ENCODE results near the gene POLR1H.

POLR1H gene

DNA sequence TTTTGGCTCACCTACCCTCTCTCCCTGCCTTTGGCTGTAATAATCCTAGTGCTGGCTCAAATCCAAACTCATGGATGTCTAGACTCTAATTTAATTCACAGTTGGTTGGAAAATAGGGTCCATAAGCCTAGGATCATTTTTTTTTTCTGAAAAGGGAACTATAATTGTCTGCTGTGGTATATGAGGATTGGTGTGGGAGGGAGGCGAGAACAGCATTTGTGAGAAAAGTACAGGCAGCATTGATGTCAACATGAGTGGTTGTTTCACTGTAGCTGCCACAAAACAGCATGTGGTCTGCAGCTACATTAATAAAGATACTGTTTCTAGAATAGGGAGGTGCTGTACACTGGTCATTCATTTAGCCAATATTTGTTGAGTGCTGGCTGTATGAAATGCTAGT, 18.6 kb upstream of the POLR1H start:
- no peaks in the 10 kb centered on the region for H3K27me3 Mint-ChIP-seq
- H3K36me3 Mint-ChIP-seq, result peaks cover 10 to 15% of the 10 kb centered on the region in 2 donors
- H3K9me3 Mint-ChIP-seq, result no peaks in the 10 kb centered on the region
- H3K4me3 Mint-ChIP-seq, result no peak overlapping the region
- H3K27ac Mint-ChIP-seq, result peak overlapping the region; percentile 7
- peaks cover 16 to 22% of the 10 kb centered on the region in 2 donors for H3K4me1 Mint-ChIP-seq
- DNase-seq (no peak), ATAC-seq (replicated peaks) (peak; percentile 50 to 53)

DNA sequence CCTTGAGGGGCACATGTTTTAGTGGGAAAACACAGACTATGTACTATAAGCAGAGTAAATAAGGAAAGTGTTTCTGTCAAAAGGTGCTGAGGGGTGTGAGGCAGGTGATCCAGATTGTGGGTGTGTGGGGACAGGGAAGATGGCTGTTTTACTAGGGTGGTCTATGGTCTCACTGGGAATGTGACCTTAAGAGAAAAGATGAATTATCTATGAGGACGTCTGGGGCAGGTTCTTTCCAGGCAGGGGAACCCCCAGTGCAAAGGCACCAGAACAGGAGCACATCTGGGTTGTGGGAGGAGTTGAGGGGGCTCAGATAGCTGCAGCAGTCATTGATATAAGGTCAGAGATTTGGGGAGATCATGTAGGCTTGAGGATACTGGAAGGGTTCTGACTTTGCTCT, 18.2 kb upstream of the POLR1H start:
- peak; percentile 34 to 42 for ATAC-seq (replicated peaks)
- no peak overlapping the region for H3K27ac Mint-ChIP-seq
- H3K4me1 Mint-ChIP-seq, result peaks cover 16 to 22% of the 10 kb centered on the region in 2 donors
- no peaks in the 10 kb centered on the region for H3K9me3 Mint-ChIP-seq
- H3K4me3 Mint-ChIP-seq, result no peak overlapping the region
- peaks cover 10 to 15% of the 10 kb centered on the region in 2 donors for H3K36me3 Mint-ChIP-seq
- DNase-seq, result no peak
- no peaks in the 10 kb centered on the region for H3K27me3 Mint-ChIP-seq

DNA sequence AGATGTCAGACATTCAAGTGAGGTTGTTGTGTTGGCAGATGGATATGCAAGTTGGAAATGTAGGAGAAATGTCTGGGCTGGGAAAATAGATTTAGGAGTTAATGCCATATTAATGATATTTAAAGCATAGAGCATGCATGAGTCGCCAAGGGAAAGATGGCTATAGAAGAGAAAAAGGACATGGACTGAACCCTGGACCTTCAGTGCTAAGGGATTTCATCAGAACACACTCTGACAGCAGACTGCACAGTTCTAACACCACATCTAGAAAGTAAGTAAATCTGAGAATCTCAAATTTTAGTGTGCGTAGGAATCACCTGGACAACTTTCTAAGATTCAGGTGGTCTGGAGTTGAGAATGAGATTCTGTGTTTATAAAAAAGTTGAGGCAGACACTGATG, 17.3 kb upstream of the POLR1H start:
- H3K27ac Mint-ChIP-seq, result no peak overlapping the region
- ATAC-seq (replicated peaks) (no peak), DNase-seq (no peak)
- no peaks in the 10 kb centered on the region for H3K27me3 Mint-ChIP-seq
- H3K4me3 Mint-ChIP-seq, result no peak overlapping the region
- H3K4me1 Mint-ChIP-seq, result peaks cover 16 to 22% of the 10 kb centered on the region in 2 donors
- H3K9me3 Mint-ChIP-seq, result no peaks in the 10 kb centered on the region
- peaks cover 15 to 18% of the 10 kb centered on the region in 2 donors for H3K36me3 Mint-ChIP-seq

DNA sequence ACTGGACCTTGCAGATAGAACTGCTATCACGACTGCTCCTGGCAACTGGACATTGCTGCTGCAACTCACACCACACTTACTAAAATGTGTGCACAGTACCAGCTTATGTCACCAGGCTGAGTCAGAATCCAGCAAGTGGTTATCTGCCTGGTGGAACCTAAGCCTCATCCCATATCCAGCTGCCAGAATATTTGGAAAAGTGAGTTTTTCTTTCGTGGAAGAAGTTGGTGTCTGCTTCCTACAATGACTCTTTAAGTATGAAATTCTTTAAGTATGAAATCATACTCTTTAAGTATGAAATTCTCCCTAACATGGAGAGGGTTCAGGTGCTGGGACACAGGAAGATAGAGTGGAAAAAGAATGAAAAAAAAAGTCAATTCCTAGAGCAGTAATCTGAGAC, 16.4 kb upstream of the POLR1H start:
- ATAC-seq (replicated peaks), result no peak
- H3K9me3 Mint-ChIP-seq, result no peaks in the 10 kb centered on the region
- peaks cover 16 to 22% of the 10 kb centered on the region in 2 donors for H3K4me1 Mint-ChIP-seq
- DNase-seq, result no peak
- no peaks in the 10 kb centered on the region for H3K27me3 Mint-ChIP-seq
- H3K27ac Mint-ChIP-seq, result no peak overlapping the region
- H3K4me3 Mint-ChIP-seq, result no peak overlapping the region
- H3K36me3 Mint-ChIP-seq, result peaks cover 15 to 19% of the 10 kb centered on the region in 2 donors

DNA sequence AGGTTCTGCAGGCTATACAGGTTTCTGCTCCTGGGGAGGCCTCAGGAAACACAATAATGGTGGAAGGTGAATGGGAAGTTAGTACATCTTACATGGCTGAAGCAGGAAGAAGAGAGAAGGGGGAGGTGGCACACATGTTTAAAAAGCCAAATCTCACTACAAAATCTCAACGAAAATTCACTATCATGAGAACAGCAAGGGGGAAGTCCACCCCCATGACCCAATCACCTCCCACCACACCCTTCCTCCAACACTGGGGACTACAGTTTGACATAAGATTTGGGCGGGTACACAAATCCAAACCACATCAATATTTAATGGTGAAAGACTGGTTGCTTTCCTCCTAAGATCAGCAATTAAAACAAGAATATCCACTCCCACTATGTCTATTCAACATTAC, 13.8 kb upstream of the POLR1H start:
- Mint-ChIP-seq H3K4me1 (peaks cover 16 to 20% of the 10 kb centered on the region in 2 donors), H3K27ac (no peak overlapping the region), H3K4me3 (no peak overlapping the region), H3K9me3 (no peaks in the 10 kb centered on the region), H3K27me3 (no peaks in the 10 kb centered on the region), H3K36me3 (peaks cover 16 to 27% of the 10 kb centered on the region in 2 donors)
- DNase-seq (no peak), ATAC-seq (replicated peaks) (no peak)

DNA sequence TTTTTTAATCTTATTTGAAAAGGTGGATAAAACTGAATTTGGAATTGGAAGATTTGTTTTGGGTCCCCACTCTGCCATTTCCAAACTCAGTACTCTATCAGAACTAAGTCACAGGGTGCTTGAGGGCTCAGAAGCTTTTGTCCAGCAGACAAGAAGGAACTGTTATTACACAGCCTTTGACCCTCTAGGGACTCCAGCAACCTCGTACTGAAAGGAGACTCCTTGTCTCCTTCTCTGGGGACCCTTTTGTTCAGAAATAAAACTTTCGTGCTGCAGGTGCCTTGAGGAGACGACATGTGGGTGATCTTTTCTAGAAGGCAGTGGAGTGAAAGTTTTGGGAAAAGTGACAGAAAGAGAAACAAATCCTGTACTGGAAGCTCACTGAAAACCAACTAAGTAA, 7.4 kb upstream of the POLR1H start:
- ATAC-seq (replicated peaks) (no peak), DNase-seq (no peak)
- Mint-ChIP-seq H3K4me3 (no peak overlapping the region), H3K27me3 (no peaks in the 10 kb centered on the region), H3K4me1 (peaks cover 0 to 4% of the 10 kb centered on the region in 2 donors), H3K9me3 (no peaks in the 10 kb centered on the region), H3K36me3 (peaks cover 18 to 46% of the 10 kb centered on the region in 2 donors), H3K27ac (no peak overlapping the region)

DNA sequence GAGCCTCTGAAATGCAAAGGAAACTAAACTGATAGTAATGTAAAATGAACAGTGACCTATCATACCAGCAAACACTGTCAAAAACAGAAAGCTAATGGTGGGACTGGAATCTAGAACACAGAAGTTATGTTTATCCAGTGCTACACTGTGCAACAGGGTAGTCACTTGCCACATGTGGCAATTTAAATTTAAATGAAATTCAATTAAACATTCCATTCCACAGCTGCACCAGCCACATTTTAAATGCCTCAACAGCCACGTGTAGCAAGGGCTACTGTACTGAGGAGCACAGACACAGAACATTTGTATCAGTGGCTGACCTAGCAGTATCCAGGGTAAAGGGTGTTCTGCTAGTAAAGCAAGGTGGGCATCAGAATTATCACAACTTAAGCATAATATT, 5.6 kb upstream of the POLR1H start:
- DNase-seq, result no peak
- Mint-ChIP-seq H3K27ac (no peak overlapping the region), H3K9me3 (no peaks in the 10 kb centered on the region), H3K4me3 (no peak overlapping the region), H3K4me1 (peaks cover 5% of the 10 kb centered on the region in 2 donors), H3K36me3 (peaks cover 17 to 40% of the 10 kb centered on the region in 2 donors), H3K27me3 (no peaks in the 10 kb centered on the region)
- ATAC-seq (replicated peaks), result no peak

DNA sequence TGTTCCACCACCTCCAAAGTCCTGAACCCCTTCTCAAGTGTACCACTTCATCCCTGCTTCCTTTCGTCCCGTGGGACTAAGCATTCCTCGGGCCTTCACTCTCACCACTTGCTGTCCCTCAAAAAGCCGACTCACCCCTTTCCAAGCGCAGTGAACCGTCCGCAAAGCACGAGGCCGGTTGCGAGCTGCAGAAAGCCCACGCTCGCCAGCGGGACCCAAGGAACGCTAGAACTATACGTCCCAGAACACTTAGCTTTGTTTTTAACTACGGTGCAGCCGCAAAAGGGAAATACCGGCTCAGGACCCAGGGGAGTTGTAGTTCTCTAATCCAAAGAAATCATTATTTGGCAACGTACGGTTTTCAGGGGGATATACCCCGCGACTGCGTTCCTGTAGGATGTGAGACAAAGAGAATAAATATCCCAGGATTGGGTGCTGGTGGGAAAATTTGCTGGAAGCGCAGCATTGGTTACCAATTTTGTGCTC, 416 bp upstream of the POLR1H start:
- H3K4me1 Mint-ChIP-seq, result peaks cover 13 to 24% of the 10 kb centered on the region in 2 donors
- DNase-seq (peak; percentile 50), ATAC-seq (replicated peaks) (peak; percentile 65 to 74)
- no peaks in the 10 kb centered on the region for H3K27me3 Mint-ChIP-seq
- H3K36me3 Mint-ChIP-seq, result peaks cover 23 to 38% of the 10 kb centered on the region in 2 donors
- no peaks in the 10 kb centered on the region for H3K9me3 Mint-ChIP-seq
- peak overlapping the region; percentile 98 for H3K27ac Mint-ChIP-seq
- H3K4me3 Mint-ChIP-seq, result peak overlapping the region; percentile 98 to 100

DNA sequence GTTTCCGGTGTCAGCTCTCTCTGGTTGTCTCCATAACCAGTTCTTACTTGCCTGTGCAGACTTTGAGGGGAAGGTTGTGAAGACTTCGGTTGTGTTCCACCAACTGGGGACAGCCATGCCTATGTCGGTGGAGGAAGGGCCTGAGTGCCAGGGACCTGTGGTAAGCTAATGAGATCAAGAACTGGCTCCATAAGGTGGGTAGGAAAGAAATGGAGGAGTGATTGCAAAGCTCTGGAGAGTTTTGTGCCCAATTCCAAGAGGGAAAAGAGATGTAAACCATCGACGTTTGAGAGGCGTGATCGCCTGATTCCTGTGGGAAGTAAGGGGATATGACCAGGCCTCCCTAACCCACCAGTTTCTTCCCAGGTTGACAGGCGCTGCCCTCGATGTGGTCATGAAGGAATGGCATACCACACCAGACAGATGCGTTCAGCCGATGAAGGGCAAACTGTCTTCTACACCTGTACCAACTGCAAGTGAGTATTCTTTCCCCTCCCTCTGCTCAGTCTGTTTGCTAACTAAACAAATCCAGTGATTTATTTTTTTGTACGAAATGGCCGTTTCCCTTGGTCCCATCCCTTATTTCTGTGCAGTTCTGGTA, 893 bp downstream of the POLR1H start:
- Mint-ChIP-seq H3K4me1 (peaks cover 18 to 32% of the 10 kb centered on the region in 2 donors), H3K27ac (peak overlapping the region; percentile 98)

DNA sequence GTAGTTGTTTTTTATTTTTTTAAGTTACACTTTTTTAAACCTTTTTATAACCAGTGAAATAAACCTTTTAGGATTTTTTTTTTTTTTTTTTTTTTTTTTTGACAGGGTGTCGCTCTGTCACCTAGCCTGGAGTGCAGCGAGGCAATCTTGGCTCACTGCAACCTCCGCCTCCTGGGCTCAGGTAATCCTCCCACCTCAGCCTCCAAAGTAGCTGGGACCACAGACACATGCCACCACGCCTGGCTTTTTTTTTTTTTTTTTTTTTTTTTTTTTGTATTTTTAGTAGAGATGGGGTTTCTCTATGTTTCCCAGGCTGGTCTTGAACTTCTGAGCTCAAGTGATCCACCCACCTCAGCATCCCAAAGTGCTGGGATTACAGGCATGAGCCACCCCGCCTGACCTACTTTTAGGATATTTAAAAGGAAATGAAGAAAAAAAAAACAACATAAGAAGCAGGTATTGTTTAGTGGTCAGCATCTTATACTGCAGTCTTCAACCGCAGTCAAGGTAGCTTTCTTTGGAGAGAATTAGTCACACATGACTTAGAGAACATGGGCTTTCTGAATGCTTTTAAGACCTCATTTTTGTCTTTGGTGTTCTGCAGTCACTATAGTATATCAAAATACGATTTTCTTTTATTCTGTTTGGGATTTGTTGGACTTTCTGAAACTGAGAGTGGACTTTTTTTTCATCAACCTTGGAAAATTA, 1.6 kb downstream of the POLR1H start:
- H3K36me3 Mint-ChIP-seq, result peaks cover 18 to 25% of the 10 kb centered on the region in 2 donors
- peaks cover 20 to 34% of the 10 kb centered on the region in 2 donors for H3K4me1 Mint-ChIP-seq
- no peak overlapping the region for H3K27ac Mint-ChIP-seq

More for the DNA sequence above, 893 bp downstream of the POLR1H start:
- H3K27me3 Mint-ChIP-seq, result no peaks in the 10 kb centered on the region
- no peak for DNase-seq
- peak; percentile 18 to 23 for ATAC-seq (replicated peaks)
- H3K4me3 Mint-ChIP-seq, result peak overlapping the region; percentile 98 to 100
- no peaks in the 10 kb centered on the region for H3K9me3 Mint-ChIP-seq
- peaks cover 19 to 28% of the 10 kb centered on the region in 2 donors for H3K36me3 Mint-ChIP-seq

DNA sequence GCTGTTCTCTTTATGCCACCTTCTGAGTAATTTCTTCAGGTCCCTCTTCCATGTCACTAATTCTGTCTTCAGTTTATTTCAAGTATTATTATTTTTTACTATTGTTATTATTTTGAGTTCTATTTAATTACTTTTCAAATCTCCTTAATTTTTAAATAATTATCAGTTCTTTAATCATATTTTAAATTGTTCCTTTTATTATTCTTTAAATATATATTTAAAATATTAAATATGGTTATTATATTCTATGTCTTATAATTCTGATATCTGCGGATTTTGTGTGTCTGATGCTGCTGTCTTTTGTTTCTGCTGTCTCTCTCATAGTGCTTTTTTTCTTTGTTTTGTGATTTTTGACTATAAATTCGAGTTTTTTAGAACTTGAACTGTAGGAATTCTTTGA, 2.2 kb downstream of the POLR1H start:
- no peak for DNase-seq
- no peak overlapping the region for H3K4me3 Mint-ChIP-seq
- peaks cover 23 to 41% of the 10 kb centered on the region in 2 donors for H3K4me1 Mint-ChIP-seq
- H3K36me3 Mint-ChIP-seq, result peaks cover 18 to 30% of the 10 kb centered on the region in 2 donors
- H3K27ac Mint-ChIP-seq, result no peak overlapping the region
- ATAC-seq (replicated peaks), result no peak
- no peaks in the 10 kb centered on the region for H3K27me3 Mint-ChIP-seq
- no peaks in the 10 kb centered on the region for H3K9me3 Mint-ChIP-seq

More for the DNA sequence above, 1.6 kb downstream of the POLR1H start:
- no peaks in the 10 kb centered on the region for H3K27me3 Mint-ChIP-seq
- H3K4me3 Mint-ChIP-seq, result peak overlapping the region in 1 of 2 donors; percentile 98
- ATAC-seq (replicated peaks) (no peak), DNase-seq (no peak)
- H3K9me3 Mint-ChIP-seq, result no peaks in the 10 kb centered on the region

DNA sequence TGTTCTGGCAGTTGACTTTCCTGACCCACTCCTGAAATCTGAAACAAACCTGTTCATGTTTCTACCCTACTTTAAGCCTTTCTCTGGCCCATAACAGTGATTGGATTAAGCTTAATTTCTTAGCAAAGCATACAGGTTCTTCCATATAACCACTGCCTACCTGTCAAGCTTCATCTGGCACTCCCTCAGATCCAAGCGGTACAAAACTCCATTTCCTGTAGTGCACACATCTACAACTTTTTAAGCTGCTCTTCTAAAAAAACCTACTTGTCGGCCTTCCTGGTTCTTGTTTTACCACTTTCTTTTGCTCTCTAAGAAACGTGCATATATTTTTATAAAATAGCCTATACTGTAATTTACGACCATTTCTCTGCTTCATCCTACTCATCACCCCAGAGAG, 5.0 kb downstream of the POLR1H start:
- Mint-ChIP-seq H3K4me1 (peaks cover 31 to 46% of the 10 kb centered on the region in 2 donors), H3K27me3 (peaks cover 5 to 6% of the 10 kb centered on the region in 2 donors), H3K27ac (peak overlapping the region; percentile 96), H3K36me3 (peaks cover 38 to 51% of the 10 kb centered on the region in 2 donors), H3K9me3 (no peaks in the 10 kb centered on the region), H3K4me3 (peak overlapping the region; percentile 85 to 94)
- DNase-seq, result no peak
- no peak for ATAC-seq (replicated peaks)

DNA sequence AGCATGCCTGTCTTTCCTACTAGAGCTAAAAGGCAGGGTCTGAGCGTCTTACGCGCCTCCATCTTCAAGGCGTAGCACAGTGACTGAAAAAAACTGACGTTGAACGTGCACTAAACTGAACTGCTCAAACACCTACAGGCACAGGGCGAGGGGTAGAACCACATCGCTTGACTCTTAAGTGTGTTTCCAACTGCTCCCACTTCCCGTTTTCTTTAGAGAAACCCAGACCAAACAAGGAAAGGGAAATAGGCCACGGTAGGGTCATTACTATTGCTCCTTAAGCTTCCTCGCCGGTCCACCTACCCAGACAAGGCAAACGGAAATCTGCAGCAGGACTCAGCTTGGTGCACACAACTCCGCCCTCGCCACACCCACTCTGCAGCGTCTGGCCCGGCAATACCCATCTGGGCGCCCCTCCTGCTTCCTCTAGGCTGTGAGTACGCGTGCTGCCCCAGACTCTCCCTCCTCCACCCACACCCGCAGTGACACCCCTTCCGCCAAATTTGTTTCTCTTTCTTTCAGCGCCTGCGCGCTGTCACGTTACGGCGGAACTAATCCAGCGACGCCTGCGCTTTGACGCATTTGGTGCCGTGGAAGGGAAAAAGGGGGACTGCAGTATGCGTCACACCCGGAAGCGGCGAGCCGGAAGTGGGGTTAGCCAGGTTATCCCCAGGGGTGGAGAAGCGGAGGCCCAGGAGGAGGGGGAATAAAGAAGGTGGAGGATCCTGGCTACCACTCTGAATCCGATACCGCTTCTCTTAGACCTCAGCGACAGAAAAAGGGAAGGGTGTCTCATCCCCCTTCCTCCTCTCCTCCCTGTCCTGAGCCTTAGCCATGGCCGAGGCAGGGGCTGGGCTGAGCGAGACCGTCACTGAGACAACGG, 5.8 kb downstream of the POLR1H start, which contains the start of gene PPP1R11:
PPP1R11 (plus strand) TSS at position 622 of the 883 bp plus-strand sequence; CDS start at position 835, 213 bp downstream.
- Mint-ChIP-seq H3K4me3 (peak within 1 kb of the TSS; percentile 85 to 94), H3K36me3 (peaks cover 41 to 49% of the 10 kb centered on the region in 2 donors), H3K27ac (peak within 1 kb of the TSS; percentile 96), H3K9me3 (no peaks in the 10 kb centered on the region), H3K4me1 (peaks cover 33 to 48% of the 10 kb centered on the region in 2 donors), H3K27me3 (peaks cover 10 to 11% of the 10 kb centered on the region in 2 donors)
- DNase-seq (peak; percentile 99), ATAC-seq (replicated peaks) (peak; percentile 96 to 97)

Data from stimulated activated naive B cell treated with anti-CD40 and anti-IgM and Interleukin-4, amounts not matched to agents 10 μg/mL and 1 μg/mL and 100 μg/mL, for 72 hours (primary cell).